ENCODE data around the gene SNTG2. TPM values are rescaled to one million over a fixed set of nuclear protein-coding genes. Genes with fewer than 3 reads are reported as not detected.

SNTG2 gene
- total and polyA plus RNA-seq, 2 experiments from 2014 or later = 0.66 to 1.0 TPM

- no peak for TF ChIP-seq CTCF (IDR thresholded peaks at IDR 0.05; ENCODE audit: low read depth, low read length)
- H3K27ac ChIP-seq = no peak overlapping the region
- DNase-seq (ENCODE audit: low read depth in 1 of 2, low spot score in 1 of 2) = no peak
- H3K9me3 ChIP-seq (ENCODE audit: low read depth) = no peaks in the 10 kb centered on the region
- H3K27me3 ChIP-seq = no peaks in the 10 kb centered on the region
- no peaks in the 10 kb centered on the region for H3K4me1 ChIP-seq (ENCODE audit: low read depth)
- H3K4me3 ChIP-seq = no peak overlapping the region
- H3K36me3 ChIP-seq = no peaks in the 10 kb centered on the region
Measured at GRCh38 chr2:1360557-1361250, 410.1 kb downstream of the SNTG2 start.

- Histone ChIP-seq H3K27me3 (no peaks in the 10 kb centered on the region), H3K36me3 (no peaks in the 10 kb centered on the region), H3K27ac (no peak overlapping the region), H3K9me3 (ENCODE audit: low read depth) (no peaks in the 10 kb centered on the region), H3K4me1 (ENCODE audit: low read depth) (no peaks in the 10 kb centered on the region), H3K4me3 (no peak overlapping the region)
- no peak for DNase-seq (ENCODE audit: low read depth in 1 of 2, low spot score in 1 of 2)
- TF ChIP-seq CTCF (IDR thresholded peaks at IDR 0.05; ENCODE audit: low read depth, low read length) = no peak
Measured at GRCh38 chr2:1363367-1363766, 412.7 kb downstream of the SNTG2 start.

GRCh38 chr2:1366546-1367134 is 416.0 kb downstream of the SNTG2 start:
- no peak for DNase-seq (ENCODE audit: low read depth in 1 of 2, low spot score in 1 of 2)
- Histone ChIP-seq H3K27ac (no peak overlapping the region), H3K27me3 (no peaks in the 10 kb centered on the region), H3K36me3 (no peaks in the 10 kb centered on the region), H3K9me3 (ENCODE audit: low read depth) (no peaks in the 10 kb centered on the region), H3K4me3 (no peak overlapping the region), H3K4me1 (ENCODE audit: low read depth) (no peaks in the 10 kb centered on the region)
- no peak for TF ChIP-seq CTCF (IDR thresholded peaks at IDR 0.05; ENCODE audit: low read depth, low read length)

GRCh38 chr2:1367601-1368000 is 417.0 kb downstream of the SNTG2 start:
- Histone ChIP-seq H3K36me3 (no peaks in the 10 kb centered on the region), H3K9me3 (ENCODE audit: low read depth) (no peaks in the 10 kb centered on the region)
- no peak for TF ChIP-seq CTCF (IDR thresholded peaks at IDR 0.05; ENCODE audit: low read depth, low read length)

GRCh38 chr2:1369905-1370304 is 419.3 kb downstream of the SNTG2 start:
- Histone ChIP-seq H3K27ac (no peak overlapping the region), H3K4me1 (ENCODE audit: low read depth) (no peaks in the 10 kb centered on the region), H3K9me3 (ENCODE audit: low read depth) (no peaks in the 10 kb centered on the region), H3K27me3 (no peaks in the 10 kb centered on the region), H3K36me3 (no peaks in the 10 kb centered on the region), H3K4me3 (no peak overlapping the region)
- no peak for TF ChIP-seq CTCF (IDR thresholded peaks at IDR 0.05; ENCODE audit: low read depth, low read length)
- no peak for DNase-seq (ENCODE audit: low read depth in 1 of 2, low spot score in 1 of 2)

More at GRCh38 chr2:1367601-1368000, 417.0 kb downstream of the SNTG2 start:
- DNase-seq (ENCODE audit: low read depth in 1 of 2, low spot score in 1 of 2) = no peak
- Histone ChIP-seq H3K27me3 (no peaks in the 10 kb centered on the region), H3K4me3 (no peak overlapping the region), H3K4me1 (ENCODE audit: low read depth) (no peaks in the 10 kb centered on the region), H3K27ac (no peak overlapping the region)

Data from cardiac muscle cell (in vitro differentiated cells and primary cell).